Mesenchymal stem cell (in vitro differentiated cells and primary cell): ENCODE data around the gene ARFRP1.

ENCODE experiments used
- DNase-seq: peaks from one replicate; pipeline ENCODE4 v3.0.0-alpha.2; 2013
- H2AFZ ChIP-seq: one replicate; pipeline ENCODE4 v1.6.1; 2013; ENCODE audit warnings: low read depth, mild to moderate bottlenecking, control low read depth, inconsistent platforms, low read length, moderate library complexity
- H2AK5ac ChIP-seq: 2 replicates; pipeline ENCODE4 v1.6.1; 2013; ENCODE audit warnings: low read length, moderate library complexity, mild to moderate bottlenecking, inconsistent platforms; ENCODE audit not compliant: severe bottlenecking
- H2BK120ac ChIP-seq: one replicate; pipeline ENCODE4 v1.6.1; 2013; ENCODE audit warnings: low read depth, mild to moderate bottlenecking, inconsistent platforms, low read length, moderate library complexity
- H2BK12ac ChIP-seq, 2 experiments: one replicate each; pipeline ENCODE4 v1.6.1; 2013; ENCODE audit warnings: inconsistent platforms in 2 of 2, low read length in 2 of 2, mild to moderate bottlenecking in 2 of 2, moderate library complexity in 2 of 2, control low read depth in 1 of 2
- H2BK15ac ChIP-seq: one replicate; pipeline ENCODE4 v1.6.1; 2013; ENCODE audit warnings: mild to moderate bottlenecking, low read depth, inconsistent platforms; ENCODE audit not compliant: poor library complexity, severe bottlenecking
- H2BK5ac ChIP-seq: 2 replicates; pipeline ENCODE4 v1.6.1; 2013; ENCODE audit warnings: low read depth, mild to moderate bottlenecking, low read length, control low read depth, inconsistent platforms; ENCODE audit not compliant: poor library complexity, severe bottlenecking
- H3K14ac ChIP-seq, 2 experiments: one replicate each; pipeline ENCODE4 v1.6.1; 2013; ENCODE audit warnings: inconsistent platforms in 2 of 2, low read length in 2 of 2, control low read depth in 1 of 2, mild to moderate bottlenecking in 1 of 2, moderate library complexity in 1 of 2
- H3K18ac ChIP-seq, 2 experiments: one replicate each; pipeline ENCODE4 v1.6.1; 2013; ENCODE audit warnings: inconsistent platforms in 2 of 2, low read length in 2 of 2, control low read depth in 1 of 2, low read depth in 1 of 2, mild to moderate bottlenecking in 1 of 2
- H3K23ac ChIP-seq, 2 experiments: one replicate each; pipeline ENCODE4 v1.6.1; 2013; ENCODE audit warnings: inconsistent platforms in 2 of 2, low read length in 2 of 2, mild to moderate bottlenecking in 2 of 2, moderate library complexity in 2 of 2, control low read depth in 1 of 2
- H3K27ac ChIP-seq: 2 replicates; pipeline ENCODE4 v1.5.1; 2013; ENCODE audit warnings: mild to moderate bottlenecking, moderate library complexity, low read length, control low read depth, inconsistent platforms; ENCODE audit not compliant: poor library complexity, severe bottlenecking
- H3K27me3 ChIP-seq, 2 experiments: 2 replicates each; pipeline versions ENCODE4 v1.6.1 to v1.7.0; 2013; ENCODE audit warnings: low read length in 2 of 2, mild to moderate bottlenecking in 2 of 2, moderate library complexity in 2 of 2, control low read depth in 1 of 2, inconsistent platforms in 1 of 2; ENCODE audit not compliant: control insufficient read depth in 1 of 2, insufficient read depth in 1 of 2
- H3K36me3 ChIP-seq, 2 experiments: 2 replicates each; pipeline versions ENCODE4 v1.6.1 to v1.7.0; 2013; ENCODE audit warnings: low read length in 2 of 2, control low read depth in 1 of 2, inconsistent platforms in 1 of 2, low read depth in 1 of 2, mild to moderate bottlenecking in 1 of 2; ENCODE audit not compliant: insufficient read depth in 2 of 2, control insufficient read depth in 1 of 2
- H3K4ac ChIP-seq, 2 experiments: one replicate each; pipeline ENCODE4 v1.6.1; 2013; ENCODE audit warnings: inconsistent platforms in 2 of 2, low read length in 2 of 2, mild to moderate bottlenecking in 2 of 2, moderate library complexity in 2 of 2, control low read depth in 1 of 2, low read depth in 1 of 2
- H3K4me1 ChIP-seq: 2 replicates; pipeline ENCODE4 v1.6.1; 2013; ENCODE audit warnings: low read depth, low read length, control low read depth; ENCODE audit not compliant: control insufficient read depth, insufficient read depth
- H3K4me2 ChIP-seq: 2 replicates; pipeline ENCODE4 v1.6.1; 2013; ENCODE audit warnings: low read length, mild to moderate bottlenecking, inconsistent platforms; ENCODE audit not compliant: poor library complexity, severe bottlenecking
- H3K4me3 ChIP-seq, 2 experiments: 2 replicates each; pipeline versions ENCODE4 v1.5.1 to v1.7.0; 2013; ENCODE audit warnings: low read length in 2 of 2, mild to moderate bottlenecking in 2 of 2, control low read depth in 1 of 2, low read depth in 1 of 2; ENCODE audit not compliant: insufficient read depth in 1 of 2
- H3K79me1 ChIP-seq: replicated peaks from 2 replicates; pipeline ENCODE4 v1.6.1; 2013; ENCODE audit warnings: mild to moderate bottlenecking, control low read depth, low read length, inconsistent platforms; ENCODE audit not compliant: poor library complexity, severe bottlenecking
- H3K9ac ChIP-seq: 2 replicates; pipeline ENCODE4 v1.7.0; 2013; ENCODE audit warnings: mild to moderate bottlenecking, low read length, moderate library complexity
- H3K9me3 ChIP-seq: 2 replicates; pipeline ENCODE4 v1.7.0; 2013; ENCODE audit warnings: mild to moderate bottlenecking, low read length; ENCODE audit not compliant: control insufficient read depth
- H4K8ac ChIP-seq: one replicate; pipeline ENCODE4 v1.6.1; 2013; ENCODE audit warnings: inconsistent platforms, mild to moderate bottlenecking, low read length, moderate library complexity
- H4K91ac ChIP-seq: one replicate; pipeline ENCODE4 v1.6.1; 2013; ENCODE audit warnings: mild to moderate bottlenecking, low read length, inconsistent platforms
- WGBS: methylation state at CpG from one replicate; pipeline ENCODE4 v1.1.7; 2013; ENCODE audit warnings: mixed read lengths; 5-methylcytosine and 5-hydroxymethylcytosine counted together

ARFRP1 gene

DNA sequence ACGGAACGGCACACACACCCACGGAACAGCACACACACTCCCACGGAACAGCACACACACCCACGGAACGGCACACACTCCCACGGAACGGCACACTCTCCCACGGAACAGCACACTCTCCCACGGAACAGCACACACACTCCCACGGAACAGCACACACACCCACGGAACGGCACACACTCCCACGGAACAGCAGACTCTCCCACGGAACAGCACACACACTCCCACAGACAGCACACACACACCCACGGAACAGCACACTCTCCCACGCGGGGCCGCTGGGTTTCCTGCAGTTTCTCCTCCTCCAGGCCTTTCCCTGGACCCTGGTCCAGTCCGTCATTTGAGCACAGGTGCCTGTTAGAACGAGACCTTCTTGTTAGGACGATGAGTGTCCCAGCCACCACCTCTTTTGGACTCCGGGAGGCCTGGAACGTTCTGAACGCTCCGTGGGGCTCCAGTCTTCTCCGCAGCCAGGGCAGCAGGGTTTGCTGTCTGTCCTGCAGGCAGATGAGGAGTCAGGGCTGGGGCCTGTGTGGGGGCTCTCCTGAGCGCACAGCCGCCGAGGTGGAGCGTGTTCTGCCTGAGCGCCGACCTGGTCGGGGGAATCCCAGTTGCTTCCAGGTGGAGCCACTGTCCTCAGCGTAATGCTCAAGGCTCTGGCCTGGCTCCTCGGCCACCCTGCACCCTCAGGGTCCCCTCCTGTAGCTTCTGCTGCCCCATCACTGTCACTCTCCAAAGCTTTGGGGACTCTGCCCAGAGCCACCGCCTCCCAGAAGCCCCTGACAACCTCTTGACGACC, 28.9 kb downstream of the ARFRP1 start:
- Histone ChIP-seq H3K18ac (no peak overlapping the region), H3K14ac (no peak overlapping the region), H3K4me3 (no peak overlapping the region), H2AK5ac (no peak overlapping the region), H3K4me1 (peaks cover 25% of the 10 kb centered on the region), H3K27ac (no peak overlapping the region), H2BK5ac (no peak overlapping the region), H4K8ac (no peak overlapping the region), H2AFZ (no peak overlapping the region), H2BK120ac (no peak overlapping the region), H3K27me3 (no peaks in the 10 kb centered on the region), H3K9ac (no peak overlapping the region), H3K36me3 (peaks cover 56 to 67% of the 10 kb centered on the region in 2 experiments), H2BK12ac (no peak overlapping the region), H3K4ac (no peak overlapping the region), H4K91ac (no peak overlapping the region), H2BK15ac (no peak overlapping the region), H3K9me3 (no peaks in the 10 kb centered on the region), H3K23ac (no peak overlapping the region), H3K4me2 (no peak overlapping the region), H3K79me1 (peaks cover 1% of the 10 kb centered on the region)
- 94% methylated on average over 38 of the region's 38 CpGs for WGBS
- no peak for DNase-seq

- no peak overlapping the region for H3K9ac ChIP-seq
- WGBS: 93% methylated on average over 12 of the region's 13 CpGs
- no peaks in the 10 kb centered on the region for H3K27me3 ChIP-seq
- H3K4ac ChIP-seq: no peak overlapping the region
- no peak overlapping the region for H2BK15ac ChIP-seq
- no peak overlapping the region for H3K18ac ChIP-seq
- H3K4me1 ChIP-seq: peaks cover 19% of the 10 kb centered on the region
- H2BK5ac ChIP-seq: no peak overlapping the region
- H3K4me2 ChIP-seq: no peak overlapping the region
- H3K23ac ChIP-seq: no peak overlapping the region
- no peak for DNase-seq
- H2BK12ac ChIP-seq: no peak overlapping the region
- H2AK5ac ChIP-seq: no peak overlapping the region
- no peak overlapping the region for H4K91ac ChIP-seq
- no peak overlapping the region for H4K8ac ChIP-seq
- H3K79me1 ChIP-seq: peaks cover 1% of the 10 kb centered on the region
- no peak overlapping the region for H2BK120ac ChIP-seq
- no peak overlapping the region for H3K14ac ChIP-seq
- H3K9me3 ChIP-seq: no peaks in the 10 kb centered on the region
- no peak overlapping the region for H3K27ac ChIP-seq
- H2AFZ ChIP-seq: no peak overlapping the region
- peaks cover 60 to 72% of the 10 kb centered on the region in 2 experiments for H3K36me3 ChIP-seq
- H3K4me3 ChIP-seq: no peak overlapping the region
Measured at GRCh38 chr20:63678071-63678470, 29.7 kb downstream of the ARFRP1 start.

GRCh38 chr20:63675681-63676368, 32.0 kb downstream of the ARFRP1 start:
- Histone ChIP-seq H3K27ac (no peak overlapping the region), H3K14ac (no peak overlapping the region), H4K8ac (peak overlapping the region; percentile 14), H3K9me3 (no peaks in the 10 kb centered on the region), H3K9ac (no peak overlapping the region), H3K36me3 (peaks cover 69 to 80% of the 10 kb centered on the region in 2 experiments), H2BK5ac (no peak overlapping the region), H2BK12ac (no peak overlapping the region), H2BK15ac (no peak overlapping the region), H3K18ac (no peak overlapping the region), H3K4me1 (peaks cover 6% of the 10 kb centered on the region), H3K4me3 (no peak overlapping the region), H2BK120ac (no peak overlapping the region), H4K91ac (no peak overlapping the region), H3K4me2 (no peak overlapping the region), H3K79me1 (peaks cover 3% of the 10 kb centered on the region), H3K23ac (no peak overlapping the region), H2AK5ac (no peak overlapping the region), H3K27me3 (no peaks in the 10 kb centered on the region), H2AFZ (no peak overlapping the region), H3K4ac (no peak overlapping the region)
- DNase-seq: no peak
- WGBS: 97% methylated on average over 18 of the region's 20 CpGs

GRCh38 chr20:63673951-63674350, 33.8 kb downstream of the ARFRP1 start:
- DNase-seq: no peak
- H3K9ac ChIP-seq: no peak overlapping the region
- no peak overlapping the region for H2AK5ac ChIP-seq
- H2BK120ac ChIP-seq: no peak overlapping the region
- H3K4me3 ChIP-seq: no peak overlapping the region
- no peak overlapping the region for H3K4me2 ChIP-seq
- H2BK15ac ChIP-seq: no peak overlapping the region
- H3K36me3 ChIP-seq: peaks cover 67 to 69% of the 10 kb centered on the region in 2 experiments
- no peak overlapping the region for H3K14ac ChIP-seq
- no peak overlapping the region for H2BK12ac ChIP-seq
- H3K23ac ChIP-seq: no peak overlapping the region
- H2BK5ac ChIP-seq: no peak overlapping the region
- WGBS: 97% methylated on average over 14 of the region's 14 CpGs
- no peak overlapping the region for H3K27ac ChIP-seq
- H3K9me3 ChIP-seq: no peaks in the 10 kb centered on the region
- H4K91ac ChIP-seq: no peak overlapping the region
- H3K18ac ChIP-seq: no peak overlapping the region
- H3K4me1 ChIP-seq: peaks cover 1% of the 10 kb centered on the region
- no peak overlapping the region for H4K8ac ChIP-seq
- H2AFZ ChIP-seq: no peak overlapping the region
- no peak overlapping the region for H3K4ac ChIP-seq
- peaks cover 3% of the 10 kb centered on the region for H3K79me1 ChIP-seq
- no peaks in the 10 kb centered on the region for H3K27me3 ChIP-seq
